CD14-positive monocyte (primary cell): ENCODE data around the gene FBH1. TPM values are rescaled to one million over a fixed set of nuclear protein-coding genes. Genes with fewer than 3 reads are reported as not detected.

Experiments used
- DNase-seq, 3 donors: peaks; one replicate each; pipeline ENCODE4 v3.0.0-alpha.2; 2011 to 2022
- H2AFZ ChIP-seq: 2 replicates; pipeline ENCODE4 v1.6.0; 2012; ENCODE audit warnings: mild to moderate bottlenecking, low read depth, low read length, inconsistent platforms; ENCODE audit not compliant: insufficient read depth, poor library complexity, severe bottlenecking
- H3K27ac ChIP-seq, 2 donors: 1 replicate in 1 of 2; 2 replicates in 1 of 2; pipeline ENCODE4 v1.5.1; 2012 to 2013; ENCODE audit warnings: low read length in 2 of 2, control low read depth in 1 of 2, inconsistent platforms in 1 of 2, low read depth in 1 of 2, mild to moderate bottlenecking in 1 of 2
- H3K27me3 ChIP-seq, 2 donors: one replicate each; pipeline versions ENCODE4 v1.6.0 to v1.6.1; 2011 to 2013; ENCODE audit warnings: low read length in 2 of 2; ENCODE audit not compliant: control insufficient read depth in 2 of 2, insufficient read depth in 2 of 2
- H3K36me3 ChIP-seq, 2 donors: replicated peaks in 1 of 2; 1 replicate in 1 of 2; 2 replicates in 1 of 2; pipeline versions ENCODE4 v1.5.1 to v1.6.1; 2012 to 2013; ENCODE audit warnings: low read length in 2 of 2, control low read depth in 1 of 2, inconsistent platforms in 1 of 2, mild to moderate bottlenecking in 1 of 2; ENCODE audit not compliant: insufficient read depth in 2 of 2, control insufficient read depth in 1 of 2
- H3K4me1 ChIP-seq, 2 donors: 1 replicate in 1 of 2; 2 replicates in 1 of 2; pipeline versions ENCODE4 v1.5.1 to v1.6.1; 2012 to 2013; ENCODE audit warnings: low read length in 2 of 2, control low read depth in 1 of 2, inconsistent platforms in 1 of 2, mild to moderate bottlenecking in 1 of 2, moderate library complexity in 1 of 2; ENCODE audit not compliant: insufficient read depth in 2 of 2, control insufficient read depth in 1 of 2
- H3K4me2 ChIP-seq: replicated peaks from 2 replicates; pipeline ENCODE3; 2012; ENCODE audit warnings: low read length, moderate library complexity, mild to moderate bottlenecking; ENCODE audit not compliant: poor library complexity, severe bottlenecking; ENCODE audit errors: extremely low read depth
- H3K4me3 ChIP-seq, 3 experiments: fragments of 200-600 bp in 1 of 3; sonication (generic) in 1 of 3; replicated peaks in 1 of 3; 1 replicate in 2 of 3; 2 replicates in 1 of 3; pipeline ENCODE4 v1.5.1; 2011 to 2013; ENCODE audit warnings: low read length in 3 of 3, mild to moderate bottlenecking in 3 of 3, control low read depth in 2 of 3, low read depth in 2 of 3, inconsistent platforms in 1 of 3, moderate library complexity in 1 of 3
- H3K79me2 ChIP-seq: 2 replicates; pipeline ENCODE4 v1.6.0; 2012; ENCODE audit warnings: mild to moderate bottlenecking, control low read depth, inconsistent platforms, low read length, moderate library complexity; ENCODE audit not compliant: insufficient read depth
- H3K9ac ChIP-seq: 2 replicates; pipeline ENCODE4 v1.6.0; 2017; ENCODE audit warnings: low read length, mild to moderate bottlenecking; ENCODE audit not compliant: insufficient read depth, poor library complexity, severe bottlenecking
- H3K9me3 ChIP-seq, 2 donors: replicated peaks in 1 of 2; 1 replicate in 1 of 2; 2 replicates in 1 of 2; pipeline versions ENCODE4 v1.5.1 to v1.6.1; 2012 to 2013; ENCODE audit warnings: low read length in 2 of 2, control low read depth in 1 of 2; ENCODE audit not compliant: control insufficient read depth in 1 of 2, insufficient read depth in 1 of 2
- H4K20me1 ChIP-seq: 2 replicates; pipeline ENCODE4 v1.6.0; 2012; ENCODE audit warnings: mild to moderate bottlenecking, low read length, control low read depth, moderate library complexity; ENCODE audit not compliant: insufficient read depth
- H3K27ac Mint-ChIP-seq, 7 donors: one replicate each; pipeline ENCODE4 v1.8.0; 2020; ENCODE audit warnings: mild to moderate bottlenecking in 7 of 7, mixed read lengths in 7 of 7, moderate library complexity in 6 of 7, inconsistent platforms in 2 of 7
- H3K27me3 Mint-ChIP-seq, 3 donors: one replicate each; pipeline ENCODE4 v1.8.0; 2021 to 2022; ENCODE audit warnings: low read depth in 3 of 3, mild to moderate bottlenecking in 3 of 3, mixed read lengths in 3 of 3, moderate library complexity in 3 of 3, inconsistent platforms in 1 of 3
- H3K36me3 Mint-ChIP-seq, 2 donors: one replicate each; pipeline ENCODE4 v1.8.0; 2020; ENCODE audit warnings: mixed read lengths in 2 of 2, inconsistent platforms in 1 of 2, mild to moderate bottlenecking in 1 of 2
- H3K4me1 Mint-ChIP-seq: one replicate; pipeline ENCODE4 v1.8.0; 2020; ENCODE audit warnings: mild to moderate bottlenecking, mixed read lengths
- H3K4me3 Mint-ChIP-seq, 2 donors: one replicate each; pipeline ENCODE4 v1.8.0; 2020; ENCODE audit warnings: mild to moderate bottlenecking in 2 of 2, mixed read lengths in 2 of 2, moderate library complexity in 1 of 2
- H3K9me3 Mint-ChIP-seq, 7 donors: one replicate each; pipeline ENCODE4 v1.8.0; 2020 to 2022; ENCODE audit warnings: mixed read lengths in 7 of 7, mild to moderate bottlenecking in 6 of 7, moderate library complexity in 6 of 7, inconsistent platforms in 2 of 7
- CTCF ChIP-seq: fragments of 200-600 bp; IDR thresholded peaks from one replicate; pipeline ENCODE4 v1.8.0; 2022; ENCODE audit warnings: antibody characterized with exemption, mild to moderate bottlenecking
- WGBS: methylation state at CpG from one replicate; pipeline ENCODE4 v1.1.5; 2013; ENCODE audit warnings: missing lambda C conversion rate; ENCODE audit not compliant: insufficient coverage; 5-methylcytosine and 5-hydroxymethylcytosine counted together
- intact Hi-C, 2 donors: fragments of 100-400 bp; cut with micrococcal nuclease; formaldehyde crosslinking; loops; one replicate each; pipeline versions ENCODE4 v1.15.0 to v1.15.1; 2023
- polyA plus RNA-seq, 3 donors: library from polyadenylated mRNA; depleted of rRNA in 1 of 3; unstranded in 2 of 3; stranded (reverse) in 1 of 3; fragments of 300-500 nt in 2 of 3; fragments of >200 nt in 1 of 3; fragmentation: Illumina TruSeq in 2 of 3; gene quantifications; 1 replicate in 2 of 3; 2 replicates in 1 of 3; pipeline ENCODE4 v1.2.3, GENCODE V29; 2012 to 2021

Gene FBH1
- polyA plus RNA-seq, 3 donors: 33.9 to 73.3 (median 48.3) TPM

GRCh38 chr10:5942474-5942873, 52.4 kb downstream of the FBH1 start:
- peaks cover 66 to 72% of the 10 kb centered on the region in 2 donors for H3K4me1 ChIP-seq
- peaks cover 11 to 13% of the 10 kb centered on the region in 2 donors for H3K36me3 ChIP-seq
- Mint-ChIP-seq H3K36me3 (peaks cover 16% of the 10 kb centered on the region in 2 donors), H3K27ac (peak overlapping the region; percentile 84 to 95 (median 90)), H3K4me1 (peaks cover 70% of the 10 kb centered on the region), H3K9me3 (no peaks in the 10 kb centered on the region), H3K27me3 (peaks cover 0 to 2% (median 0%) of the 10 kb centered on the region in 3 donors), H3K4me3 (peak overlapping the region; percentile 62 to 91)
- H3K27me3 ChIP-seq: no peaks in the 10 kb centered on the region
- peaks cover 14% of the 10 kb centered on the region for H3K79me2 ChIP-seq
- H4K20me1 ChIP-seq: no peaks in the 10 kb centered on the region
- peak overlapping the region; percentile 57 for H2AFZ ChIP-seq
- peak overlapping the region in 1 of 3 experiments; percentile 71 for H3K4me3 ChIP-seq
- peak overlapping the region; percentile 70 to 88 for H3K27ac ChIP-seq
- intact Hi-C loops: no loop called here
- H3K4me2 ChIP-seq: peak overlapping the region; percentile 69
- peak; percentile 75 to 82 (median 81) for DNase-seq
- WGBS: 24% methylated on average over 15 of the region's 16 CpGs
- H3K9me3 ChIP-seq: no peaks in the 10 kb centered on the region
- TF ChIP-seq CTCF: no peak
- H3K9ac ChIP-seq: peak overlapping the region; percentile 27

DNA sequence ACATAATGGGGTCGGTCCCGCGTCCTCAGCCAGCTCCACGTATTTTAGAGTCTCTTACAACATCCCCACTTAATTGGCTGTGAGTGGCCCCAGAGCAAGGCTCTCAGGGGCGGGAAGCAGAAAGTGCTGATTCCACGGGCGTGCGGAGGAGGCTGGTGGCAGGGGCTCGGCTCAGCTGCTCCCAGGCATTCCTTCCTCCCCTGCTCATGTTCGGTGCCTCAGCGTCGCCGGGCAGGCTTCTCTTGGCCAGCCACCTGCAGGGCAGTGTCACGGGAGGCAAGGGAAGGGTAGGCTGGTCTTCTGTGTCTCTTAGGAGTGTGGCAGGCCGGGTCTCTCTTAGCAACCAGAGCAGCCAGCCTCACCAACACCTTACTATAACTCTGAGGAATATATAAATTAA, 53.5 kb downstream of the FBH1 start:
- intact Hi-C loops: no loop called here
- Histone ChIP-seq H3K9me3 (no peaks in the 10 kb centered on the region), H3K27ac (peak overlapping the region; percentile 70 to 88), H3K4me3 (peak overlapping the region in 1 of 3 experiments; percentile 71), H2AFZ (no peak overlapping the region), H3K27me3 (no peaks in the 10 kb centered on the region), H3K4me2 (peak overlapping the region; percentile 69), H3K4me1 (peaks cover 66 to 72% of the 10 kb centered on the region in 2 donors), H3K36me3 (peaks cover under 1 to 3% of the 10 kb centered on the region in 2 donors), H3K9ac (no peak overlapping the region), H4K20me1 (no peaks in the 10 kb centered on the region), H3K79me2 (peaks cover 14% of the 10 kb centered on the region)
- no peak for DNase-seq
- H3K4me1 Mint-ChIP-seq: peaks cover 73% of the 10 kb centered on the region
- peaks cover 5 to 6% of the 10 kb centered on the region in 2 donors for H3K36me3 Mint-ChIP-seq
- H3K4me3 Mint-ChIP-seq: peak overlapping the region in 1 of 2 donors; percentile 72
- no peak for TF ChIP-seq CTCF
- H3K27ac Mint-ChIP-seq: peak overlapping the region; percentile 83 to 95 (median 89)
- H3K27me3 Mint-ChIP-seq: peaks cover 0 to 2% (median 0%) of the 10 kb centered on the region in 3 donors
- H3K9me3 Mint-ChIP-seq: no peaks in the 10 kb centered on the region
- WGBS: 60% methylated on average over 6 of the region's 15 CpGs
